ENCODE results near the gene TMEM51. TPM values are rescaled to one million over a fixed set of nuclear protein-coding genes. Genes with fewer than 3 reads are reported as not detected.

TMEM51 gene
- total RNA-seq, 2 experiments from 2014 or later: 0.18 to 0.23 TPM

GRCh38 chr1:15254559-15254958 lies 101.0 kb downstream of the TMEM51 start:
- CTCF ChIA-PET: interaction anchor here (0.9 to 1.5 kb wide), 3 partner anchors 18 to 126 kb away, joined by 3 to 5 read pairs (median 3); no protein-coding TSS in a partner anchor
- ATAC-seq (no peak), DNase-seq (no peak)
- peaks cover 32% of the 10 kb centered on the region for H3K27me3 Mint-ChIP-seq (ENCODE audit: low read depth)
- no peaks in the 10 kb centered on the region for H3K9me3 Mint-ChIP-seq (ENCODE audit: insufficient read depth)
- H3K4me3 Mint-ChIP-seq: no peak overlapping the region
- peaks cover 49% of the 10 kb centered on the region for H3K4me1 Mint-ChIP-seq (ENCODE audit: low read depth)
- H3K27ac Mint-ChIP-seq: no peak overlapping the region
- H3K36me3 Mint-ChIP-seq (ENCODE audit: low read depth): peaks cover 11% of the 10 kb centered on the region
- POLR2A ChIA-PET: interaction anchor here (0.6 kb wide), 1 partner anchor 35 kb away, joined by 3 read pairs; no protein-coding TSS in a partner anchor

- ChIA-PET CTCF (interaction anchor here (1.1 to 1.5 kb wide), 3 partner anchors 16 to 127 kb away, joined by 3 to 5 read pairs (median 5); no protein-coding TSS in a partner anchor), POLR2A (no interaction called here)
- ATAC-seq (no peak), DNase-seq (no peak)
- H3K27ac Mint-ChIP-seq: no peak overlapping the region
- no peak overlapping the region for H3K4me3 Mint-ChIP-seq
- no peaks in the 10 kb centered on the region for H3K9me3 Mint-ChIP-seq (ENCODE audit: insufficient read depth)
- H3K27me3 Mint-ChIP-seq (ENCODE audit: low read depth): peaks cover 30% of the 10 kb centered on the region
- H3K36me3 Mint-ChIP-seq (ENCODE audit: low read depth): peaks cover 4% of the 10 kb centered on the region
- H3K4me1 Mint-ChIP-seq (ENCODE audit: low read depth): peaks cover 44% of the 10 kb centered on the region
These were observed 102.1 kb downstream of the TMEM51 start for GRCh38 chr1:15255582-15256149.

- DNase-seq (no peak), ATAC-seq (no peak)
- POLR2A ChIA-PET: no interaction called here
- no peak overlapping the region for H3K27ac Mint-ChIP-seq
- H3K4me3 Mint-ChIP-seq: no peak overlapping the region
- peaks cover 2% of the 10 kb centered on the region for H3K36me3 Mint-ChIP-seq (ENCODE audit: low read depth)
- no peaks in the 10 kb centered on the region for H3K9me3 Mint-ChIP-seq (ENCODE audit: insufficient read depth)
- H3K4me1 Mint-ChIP-seq (ENCODE audit: low read depth): peaks cover 46% of the 10 kb centered on the region
- CTCF ChIA-PET: no interaction called here
- peaks cover 31% of the 10 kb centered on the region for H3K27me3 Mint-ChIP-seq (ENCODE audit: low read depth)
These were observed 103.0 kb downstream of the TMEM51 start for GRCh38 chr1:15256584-15256983.

- Mint-ChIP-seq H3K4me1 (ENCODE audit: low read depth) (peaks cover 46% of the 10 kb centered on the region), H3K27ac (no peak overlapping the region), H3K36me3 (ENCODE audit: low read depth) (peaks cover 2% of the 10 kb centered on the region), H3K9me3 (ENCODE audit: insufficient read depth) (no peaks in the 10 kb centered on the region), H3K4me3 (no peak overlapping the region), H3K27me3 (ENCODE audit: low read depth) (peaks cover 33% of the 10 kb centered on the region)
- ATAC-seq (no peak), DNase-seq (no peak)
- ChIA-PET POLR2A (no interaction called here), CTCF (no interaction called here)
These were observed 103.8 kb downstream of the TMEM51 start for GRCh38 chr1:15257309-15257708.

- Mint-ChIP-seq H3K4me1 (ENCODE audit: low read depth) (peaks cover 30% of the 10 kb centered on the region), H3K36me3 (ENCODE audit: low read depth) (no peaks in the 10 kb centered on the region), H3K27me3 (ENCODE audit: low read depth) (peaks cover 42% of the 10 kb centered on the region), H3K27ac (no peak overlapping the region), H3K4me3 (no peak overlapping the region), H3K9me3 (ENCODE audit: insufficient read depth) (no peaks in the 10 kb centered on the region)
- ATAC-seq: no peak
- CTCF ChIA-PET: no interaction called here
- POLR2A ChIA-PET: no interaction called here
- DNase-seq: no peak
These were observed 105.5 kb downstream of the TMEM51 start for GRCh38 chr1:15258833-15259621.

- no peak for ATAC-seq
- DNase-seq: no peak
- Mint-ChIP-seq H3K27me3 (ENCODE audit: low read depth) (peaks cover 42% of the 10 kb centered on the region), H3K36me3 (ENCODE audit: low read depth) (no peaks in the 10 kb centered on the region), H3K27ac (no peak overlapping the region), H3K9me3 (ENCODE audit: insufficient read depth) (no peaks in the 10 kb centered on the region), H3K4me1 (ENCODE audit: low read depth) (peaks cover 27% of the 10 kb centered on the region), H3K4me3 (no peak overlapping the region)
- ChIA-PET CTCF (no interaction called here), POLR2A (no interaction called here)
These were observed 106.1 kb downstream of the TMEM51 start for GRCh38 chr1:15259622-15260007.

GRCh38 chr1:15260418-15261154 lies 107.0 kb downstream of the TMEM51 start:
- POLR2A ChIA-PET: interaction anchor here (1.1 kb wide), 1 partner anchor 12 kb away, joined by 3 read pairs; no protein-coding TSS in a partner anchor
- no peak overlapping the region for H3K4me3 Mint-ChIP-seq
- H3K27ac Mint-ChIP-seq: peak overlapping the region; percentile 23
- CTCF ChIA-PET: interaction anchor here (1.2 to 2.4 kb wide), 5 partner anchors 8 to 132 kb away, joined by 3 to 8 read pairs (median 4); no protein-coding TSS in a partner anchor
- H3K9me3 Mint-ChIP-seq (ENCODE audit: insufficient read depth): peaks cover 5% of the 10 kb centered on the region
- DNase-seq (no peak), ATAC-seq (no peak)
- peaks cover 27% of the 10 kb centered on the region for H3K4me1 Mint-ChIP-seq (ENCODE audit: low read depth)
- no peaks in the 10 kb centered on the region for H3K36me3 Mint-ChIP-seq (ENCODE audit: low read depth)
- peaks cover 48% of the 10 kb centered on the region for H3K27me3 Mint-ChIP-seq (ENCODE audit: low read depth)

- Mint-ChIP-seq H3K4me1 (ENCODE audit: low read depth) (peaks cover 27% of the 10 kb centered on the region), H3K9me3 (ENCODE audit: insufficient read depth) (peaks cover 5% of the 10 kb centered on the region), H3K4me3 (peak overlapping the region; percentile 4), H3K27me3 (ENCODE audit: low read depth) (peaks cover 50% of the 10 kb centered on the region), H3K27ac (peak overlapping the region; percentile 23), H3K36me3 (ENCODE audit: low read depth) (no peaks in the 10 kb centered on the region)
- DNase-seq (peak; percentile 43), ATAC-seq (peak; percentile 68)
- CTCF ChIA-PET: interaction anchor here (1.2 to 2.4 kb wide), 5 partner anchors 9 to 133 kb away, joined by 3 to 8 read pairs (median 4); no protein-coding TSS in a partner anchor
- POLR2A ChIA-PET: interaction anchor here (0.6 to 1.1 kb wide), 2 partner anchors 13 to 149 kb away, joined by 3 read pairs; no protein-coding TSS in a partner anchor
These were observed 107.8 kb downstream of the TMEM51 start for GRCh38 chr1:15261155-15262002.

GRCh38 chr1:15262003-15262377 lies 108.4 kb downstream of the TMEM51 start:
- ATAC-seq: no peak
- Mint-ChIP-seq H3K9me3 (ENCODE audit: insufficient read depth) (peaks cover 5% of the 10 kb centered on the region), H3K27ac (no peak overlapping the region), H3K27me3 (ENCODE audit: low read depth) (peaks cover 54% of the 10 kb centered on the region), H3K36me3 (ENCODE audit: low read depth) (no peaks in the 10 kb centered on the region), H3K4me3 (no peak overlapping the region), H3K4me1 (ENCODE audit: low read depth) (peaks cover 27% of the 10 kb centered on the region)
- DNase-seq: no peak
- POLR2A ChIA-PET: interaction anchor here (0.6 to 1.1 kb wide), 2 partner anchors 13 to 150 kb away, joined by 3 read pairs; no protein-coding TSS in a partner anchor
- CTCF ChIA-PET: interaction anchor here (1.2 to 2.4 kb wide), 4 partner anchors 9 to 133 kb away, joined by 3 to 8 read pairs (median 4); no protein-coding TSS in a partner anchor

- CTCF ChIA-PET: no interaction called here
- no peaks in the 10 kb centered on the region for H3K36me3 Mint-ChIP-seq (ENCODE audit: low read depth)
- peaks cover 53% of the 10 kb centered on the region for H3K27me3 Mint-ChIP-seq (ENCODE audit: low read depth)
These were observed 109.2 kb downstream of the TMEM51 start for GRCh38 chr1:15262706-15263105.

GRCh38 chr1:15264769-15265168 lies 111.2 kb downstream of the TMEM51 start:
- no peak for DNase-seq
- CTCF ChIA-PET: interaction anchor here (1.0 to 1.1 kb wide), 2 partner anchors 136 kb away, joined by 3 to 4 read pairs; no protein-coding TSS in a partner anchor
- POLR2A ChIA-PET: no interaction called here
- Mint-ChIP-seq H3K4me3 (no peak overlapping the region), H3K27ac (no peak overlapping the region), H3K36me3 (ENCODE audit: low read depth) (no peaks in the 10 kb centered on the region), H3K9me3 (ENCODE audit: insufficient read depth) (peaks cover 5% of the 10 kb centered on the region), H3K4me1 (ENCODE audit: low read depth) (peaks cover 21% of the 10 kb centered on the region), H3K27me3 (ENCODE audit: low read depth) (peaks cover 55% of the 10 kb centered on the region)
- ATAC-seq: no peak

More at GRCh38 chr1:15262706-15263105, 109.2 kb downstream of the TMEM51 start:
- Mint-ChIP-seq H3K9me3 (ENCODE audit: insufficient read depth) (peaks cover 5% of the 10 kb centered on the region), H3K4me1 (ENCODE audit: low read depth) (peaks cover 27% of the 10 kb centered on the region), H3K4me3 (no peak overlapping the region), H3K27ac (no peak overlapping the region)
- DNase-seq: no peak
- no peak for ATAC-seq
- POLR2A ChIA-PET: no interaction called here

Data from activated CD8-positive, alpha-beta T cell treated with anti-CD3 and anti-CD28 coated beads, Interleukin-2, amount 10 ng/mL, durations not matched to agents 7 days and 5 days (primary cell).